Hepatocyte (in vitro differentiated cells): ENCODE data around the gene PDZD4. TPM values are rescaled to one million over a fixed set of nuclear protein-coding genes. Genes with fewer than 3 reads are reported as not detected.

ENCODE experiments used
- DNase-seq: peaks from one replicate; pipeline ENCODE4 v3.0.0-alpha.2; 2016; ENCODE audit warnings: low spot score
- H2AFZ ChIP-seq: fragments of 200-600 bp; sonication (generic); 2 replicates; pipeline ENCODE4 v1.6.0; 2016; ENCODE audit warnings: antibody characterized with exemption, mild to moderate bottlenecking
- H3K27ac ChIP-seq: fragments of 200-600 bp; sonication (generic); 2 replicates; pipeline ENCODE4 v1.5.1; 2016; ENCODE audit warnings: mild to moderate bottlenecking
- H3K27me3 ChIP-seq: fragments of 200-600 bp; sonication (generic); 2 replicates; pipeline ENCODE4 v1.6.1; 2016
- H3K36me3 ChIP-seq: fragments of 200-600 bp; sonication (generic); replicated peaks from 2 replicates; pipeline ENCODE4 v1.5.1; 2016; ENCODE audit warnings: low read depth; ENCODE audit not compliant: insufficient read depth
- H3K4me1 ChIP-seq: fragments of 200-600 bp; sonication (generic); 2 replicates; pipeline ENCODE4 v1.5.1; 2016; ENCODE audit warnings: mild to moderate bottlenecking, moderate library complexity; ENCODE audit not compliant: insufficient read depth
- H3K4me2 ChIP-seq: fragments of 200-600 bp; sonication (generic); 2 replicates; pipeline ENCODE4 v1.6.0; 2016
- H3K4me3 ChIP-seq: fragments of 200-600 bp; sonication (generic); 2 replicates; pipeline ENCODE4 v1.5.1; 2016; ENCODE audit warnings: mild to moderate bottlenecking
- H3K79me2 ChIP-seq: fragments of 200-600 bp; sonication (generic); 2 replicates; pipeline ENCODE4 v1.6.0; 2017; ENCODE audit warnings: mild to moderate bottlenecking
- H3K9me2 ChIP-seq: fragments of 200-600 bp; sonication (generic); replicated peaks from 2 replicates; pipeline ENCODE4 v1.6.0; 2017; ENCODE audit warnings: mild to moderate bottlenecking; ENCODE audit not compliant: insufficient read depth
- H3K9me3 ChIP-seq: fragments of 200-600 bp; sonication (generic); 2 replicates; pipeline ENCODE4 v1.5.1; 2016; ENCODE audit warnings: low read depth, mild to moderate bottlenecking
- H4K20me1 ChIP-seq: fragments of 200-600 bp; sonication (generic); 2 replicates; pipeline ENCODE4 v1.6.0; 2016; ENCODE audit warnings: mild to moderate bottlenecking; ENCODE audit not compliant: insufficient read depth, poor library complexity, severe bottlenecking
- EZH2 ChIP-seq: fragments of 200-600 bp; sonication (generic); IDR thresholded peaks from 2 replicates; pipeline ENCODE4 v1.6.1; 2016; ENCODE audit warnings: antibody characterized with exemption, mild to moderate bottlenecking, borderline replicate concordance
- EZH2phosphoT487 ChIP-seq: fragments of 200-600 bp; sonication (generic); IDR thresholded peaks from one replicate; pipeline ENCODE4 v1.6.1; 2018; ENCODE audit warnings: antibody characterized with exemption, mild to moderate bottlenecking, low read depth, moderate library complexity; ENCODE audit not compliant: unreplicated experiment, severe bottlenecking
- WGBS: methylation state at CpG from one replicate; pipeline ENCODE4 v1.1.6; 2016; ENCODE audit warnings: low lambda C conversion rate; ENCODE audit errors: missing lambda C conversion rate; 5-methylcytosine and 5-hydroxymethylcytosine counted together
- polyA plus RNA-seq: library from polyadenylated mRNA; unstranded; fragments of >200 nt; fragmentation: Nextera tagmentation; extraction: Ambion mirVana; gene quantifications from 2 replicates; pipeline ENCODE4 v1.2.1, GENCODE V29; 2016
- total RNA-seq: library from RNA; depleted of rRNA; stranded (reverse); fragments of >200 nt; gene quantifications from 2 replicates; pipeline ENCODE4 v1.2.3, GENCODE V29; 2014
- TF ChIP-seq, protein P1 (sequence below): fragments of 200-600 bp; sonication (generic); IDR thresholded peaks from 2 replicates; pipeline ENCODE4 v1.5.1; 2016; ENCODE audit warnings: antibody characterized with exemption, mild to moderate bottlenecking; ENCODE audit not compliant: poor library complexity

Gene PDZD4
- total and polyA plus RNA-seq, 2 experiments from 2014 or later: 0.59 to 2.8 TPM

- no peaks in the 10 kb centered on the region for H3K79me2 ChIP-seq
- H3K4me3 ChIP-seq: no peak overlapping the region
- DNase-seq: no peak
- no peaks in the 10 kb centered on the region for H4K20me1 ChIP-seq
- H3K4me1 ChIP-seq: peaks cover 5% of the 10 kb centered on the region
- H3K9me3 ChIP-seq: no peaks in the 10 kb centered on the region
- H3K27me3 ChIP-seq: no peaks in the 10 kb centered on the region
- H3K36me3 ChIP-seq: no peaks in the 10 kb centered on the region
- no peaks in the 10 kb centered on the region for H3K9me2 ChIP-seq
- TF ChIP-seq EZH2: no peak
- H3K4me2 ChIP-seq: no peak overlapping the region
- WGBS: 88% methylated on average over 23 of the region's 23 CpGs
- H2AFZ ChIP-seq: no peak overlapping the region
- no peak overlapping the region for H3K27ac ChIP-seq
Observed at GRCh38 chrX:153769158-153769864, 61.0 kb downstream of the PDZD4 start.

DNA sequence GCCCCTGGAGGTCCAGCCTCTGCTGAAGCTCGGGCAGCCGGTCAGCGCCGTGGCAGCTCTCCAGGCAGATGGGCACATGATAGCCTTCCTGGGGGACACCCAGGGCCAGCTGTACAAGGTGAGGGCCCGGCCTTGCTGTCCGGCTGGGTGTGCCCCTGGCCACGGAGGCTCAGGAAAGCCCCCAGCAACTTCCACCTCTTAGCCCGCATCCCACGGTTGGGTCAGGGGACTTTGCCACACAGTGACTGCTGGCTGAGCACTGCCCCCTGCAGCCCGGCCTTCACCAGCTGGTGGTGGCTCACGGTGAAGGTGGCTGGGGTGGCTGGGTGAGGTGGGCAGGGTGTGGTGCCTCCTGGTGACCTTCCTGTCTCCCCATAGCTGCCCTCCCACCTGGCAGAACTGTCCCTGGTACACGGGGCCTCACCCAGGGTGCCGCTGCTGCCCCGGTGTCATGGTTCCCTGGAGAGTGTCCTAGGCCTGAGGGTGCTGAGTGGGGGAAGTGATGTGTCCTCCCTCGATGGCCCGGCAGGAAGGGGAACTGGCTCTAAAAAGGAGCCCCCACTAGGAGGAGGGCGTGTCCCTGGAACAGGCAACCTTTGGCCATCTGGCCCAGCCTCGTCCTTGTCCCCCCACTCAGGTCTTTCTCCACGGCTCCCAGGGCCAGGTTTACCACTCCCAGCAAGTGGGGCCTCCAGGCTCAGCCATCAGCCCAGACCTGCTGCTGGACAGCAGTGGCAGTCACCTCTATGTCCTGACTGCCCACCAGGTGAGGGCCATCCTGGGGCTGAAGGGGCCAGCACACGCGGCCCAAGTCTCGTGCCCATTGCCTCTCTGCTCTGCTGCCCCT, 61.8 kb downstream of the PDZD4 start:
- Histone ChIP-seq H3K9me3 (no peaks in the 10 kb centered on the region), H3K27me3 (no peaks in the 10 kb centered on the region), H3K36me3 (no peaks in the 10 kb centered on the region), H4K20me1 (no peaks in the 10 kb centered on the region), H3K4me1 (peaks cover 5% of the 10 kb centered on the region), H3K79me2 (no peaks in the 10 kb centered on the region), H3K9me2 (no peaks in the 10 kb centered on the region), H3K4me2 (no peak overlapping the region), H2AFZ (no peak overlapping the region), H3K4me3 (no peak overlapping the region), H3K27ac (no peak overlapping the region)
- WGBS: 89% methylated on average over 22 of the region's 22 CpGs
- no peak for TF ChIP-seq EZH2phosphoT487
- no peak for TF ChIP-seq EZH2
- TF ChIP-seq, protein P1, sequence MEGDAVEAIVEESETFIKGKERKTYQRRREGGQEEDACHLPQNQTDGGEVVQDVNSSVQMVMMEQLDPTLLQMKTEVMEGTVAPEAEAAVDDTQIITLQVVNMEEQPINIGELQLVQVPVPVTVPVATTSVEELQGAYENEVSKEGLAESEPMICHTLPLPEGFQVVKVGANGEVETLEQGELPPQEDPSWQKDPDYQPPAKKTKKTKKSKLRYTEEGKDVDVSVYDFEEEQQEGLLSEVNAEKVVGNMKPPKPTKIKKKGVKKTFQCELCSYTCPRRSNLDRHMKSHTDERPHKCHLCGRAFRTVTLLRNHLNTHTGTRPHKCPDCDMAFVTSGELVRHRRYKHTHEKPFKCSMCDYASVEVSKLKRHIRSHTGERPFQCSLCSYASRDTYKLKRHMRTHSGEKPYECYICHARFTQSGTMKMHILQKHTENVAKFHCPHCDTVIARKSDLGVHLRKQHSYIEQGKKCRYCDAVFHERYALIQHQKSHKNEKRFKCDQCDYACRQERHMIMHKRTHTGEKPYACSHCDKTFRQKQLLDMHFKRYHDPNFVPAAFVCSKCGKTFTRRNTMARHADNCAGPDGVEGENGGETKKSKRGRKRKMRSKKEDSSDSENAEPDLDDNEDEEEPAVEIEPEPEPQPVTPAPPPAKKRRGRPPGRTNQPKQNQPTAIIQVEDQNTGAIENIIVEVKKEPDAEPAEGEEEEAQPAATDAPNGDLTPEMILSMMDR: no peak
- DNase-seq: no peak

GRCh38 chrX:153767674-153768055, 62.7 kb downstream of the PDZD4 start:
- WGBS: 97% methylated on average over 12 of the region's 20 CpGs

More at GRCh38 chrX:153767674-153768055, 62.7 kb downstream of the PDZD4 start:
- no peaks in the 10 kb centered on the region for H3K27me3 ChIP-seq
- H3K4me3 ChIP-seq: no peak overlapping the region
- TF ChIP-seq EZH2 (no peak), EZH2phosphoT487 (no peak)
- TF ChIP-seq, protein P1: no peak
- H3K27ac ChIP-seq: no peak overlapping the region
- H3K4me2 ChIP-seq: no peak overlapping the region
- H2AFZ ChIP-seq: no peak overlapping the region
- H3K36me3 ChIP-seq: no peaks in the 10 kb centered on the region
- no peak for DNase-seq
- no peaks in the 10 kb centered on the region for H4K20me1 ChIP-seq
- H3K9me3 ChIP-seq: no peaks in the 10 kb centered on the region
- H3K9me2 ChIP-seq: no peaks in the 10 kb centered on the region
- peaks cover 5% of the 10 kb centered on the region for H3K4me1 ChIP-seq
- no peaks in the 10 kb centered on the region for H3K79me2 ChIP-seq
